Bronchial epithelial cell (primary cell): ENCODE results near the gene PROSER2. TPM values are rescaled to one million over a fixed set of nuclear protein-coding genes. Genes with fewer than 3 reads are reported as not detected.

Experiments used
- DNase-seq: peaks from one replicate; pipeline ENCODE4 v3.0.0-alpha.2; 2010; ENCODE audit warnings: low read depth
- FAIRE-seq: peaks from 2 replicates; lab custom pipeline; 2011; peaks lifted over from hg19 to GRCh38; lab: Jason Lieb, UNC
- H3K27me3 ChIP-seq: 2 replicates; pipeline ENCODE4 v1.5.1; 2011; ENCODE audit warnings: low read length; ENCODE audit not compliant: control insufficient read depth, insufficient read depth
- H3K36me3 ChIP-seq: 2 replicates; pipeline ENCODE4 v1.5.1; 2011; ENCODE audit warnings: low read length; ENCODE audit not compliant: control insufficient read depth, insufficient read depth
- H3K4me3 ChIP-seq: 2 replicates; pipeline ENCODE4 v1.5.1; 2011; ENCODE audit warnings: mild to moderate bottlenecking, low read depth, low read length, control low read depth
- CTCF ChIP-seq: IDR thresholded peaks from 2 replicates; pipeline ENCODE4 v1.5.1; 2011; ENCODE audit warnings: mild to moderate bottlenecking, moderate library complexity, low read length, control low read depth, inconsistent platforms; ENCODE audit not compliant: insufficient read depth, severe bottlenecking
- total RNA-seq: library from RNA; depleted of rRNA; stranded (reverse); fragments of >200 nt; gene quantifications from 2 replicates; pipeline ENCODE4 v1.2.1, GENCODE V29; 2014

PROSER2 gene
- total RNA-seq, 1 donor from 2014 or later = 20.8 TPM

- no peak for TF ChIP-seq CTCF
- DNase-seq = no peak
- Histone ChIP-seq H3K4me3 (no peak overlapping the region), H3K36me3 (peaks cover 1% of the 10 kb centered on the region), H3K27me3 (no peaks in the 10 kb centered on the region)
- peak; percentile 28 for FAIRE-seq
These were observed 14.4 kb downstream of the PROSER2 start for GRCh38 chr10:11837372-11838161.

- peaks cover 1% of the 10 kb centered on the region for H3K36me3 ChIP-seq
- DNase-seq (peak; percentile 68), FAIRE-seq (no peak)
- peak; percentile 1 for TF ChIP-seq CTCF
- no peaks in the 10 kb centered on the region for H3K27me3 ChIP-seq
- no peak overlapping the region for H3K4me3 ChIP-seq
These were observed 15.2 kb downstream of the PROSER2 start for GRCh38 chr10:11838298-11838852.

- peaks cover 1% of the 10 kb centered on the region for H3K36me3 ChIP-seq
- no peak for TF ChIP-seq CTCF
- FAIRE-seq = no peak
These were observed 18.2 kb downstream of the PROSER2 start for GRCh38 chr10:11841375-11841774.

GRCh38 chr10:11842411-11842810 is 19.3 kb downstream of the PROSER2 start:
- H3K27me3 ChIP-seq = no peaks in the 10 kb centered on the region
- H3K36me3 ChIP-seq = peaks cover 1% of the 10 kb centered on the region
- no peak for DNase-seq
- no peak for TF ChIP-seq CTCF
- H3K4me3 ChIP-seq = no peak overlapping the region
- FAIRE-seq = no peak

More at GRCh38 chr10:11841375-11841774, 18.2 kb downstream of the PROSER2 start:
- DNase-seq = no peak
- Histone ChIP-seq H3K27me3 (no peaks in the 10 kb centered on the region), H3K4me3 (no peak overlapping the region)

GRCh38 chr10:11845113-11845512 is 22.0 kb downstream of the PROSER2 start:
- Histone ChIP-seq H3K36me3 (peaks cover 11% of the 10 kb centered on the region), H3K27me3 (no peaks in the 10 kb centered on the region), H3K4me3 (no peak overlapping the region)
- DNase-seq (no peak), FAIRE-seq (no peak)
- TF ChIP-seq CTCF = no peak
